ENCODE data around the gene ORAI1.

DNA sequence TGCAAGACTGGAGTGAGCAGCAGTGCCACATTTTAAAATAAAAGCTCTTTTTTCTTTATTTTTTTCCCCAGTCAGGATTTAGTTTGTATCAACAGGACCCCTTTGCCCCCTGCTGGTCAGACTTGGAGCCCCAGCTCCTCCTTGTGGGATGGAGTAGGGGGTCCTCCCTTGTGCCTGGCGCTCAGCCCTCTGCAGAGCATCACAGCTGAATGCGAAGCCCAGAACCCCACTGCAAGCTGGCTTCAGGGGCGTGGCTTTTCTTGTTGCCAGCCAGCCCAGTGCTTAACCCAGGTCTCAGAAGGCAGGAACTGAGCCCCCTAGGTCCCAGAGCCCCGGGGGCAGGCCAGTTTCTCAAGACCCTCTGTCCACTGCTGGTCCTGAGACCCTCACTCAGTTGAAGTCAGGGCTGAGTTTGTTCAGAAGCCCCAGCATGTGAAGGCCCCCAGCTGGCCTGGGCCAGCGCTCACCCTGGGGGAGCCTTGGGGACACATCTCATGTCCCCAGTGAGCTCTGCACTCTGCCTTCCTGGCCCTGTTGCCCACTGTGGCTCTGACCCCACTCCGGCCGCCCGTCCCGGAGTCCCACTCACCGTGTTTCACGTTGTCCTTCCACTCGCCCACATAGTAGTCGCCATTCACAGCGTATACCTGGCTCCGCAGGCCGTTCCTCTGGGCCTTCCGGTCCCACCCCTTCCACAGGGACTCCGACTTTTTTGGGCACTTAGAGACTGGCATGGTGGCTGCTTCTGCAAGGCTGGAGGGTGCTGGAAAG lies 42.6 kb downstream of the ORAI1 start:
- TF ChIP-seq HDGF (IDR thresholded peaks at IDR 0.05; ENCODE audit: borderline replicate concordance) (no peak), LEF1 (IDR thresholded peaks at IDR 0.05; ENCODE audit: borderline replicate concordance) (no peak), CTBP1 (IDR thresholded peaks at IDR 0.05; ENCODE audit: borderline replicate concordance) (no peak), TARDBP (IDR thresholded peaks at IDR 0.05) (no peak), BHLHE40 (IDR thresholded peaks at IDR 0.05; ENCODE audit: borderline replicate concordance) (no peak), FOXM1 (IDR thresholded peaks at IDR 0.05; ENCODE audit: borderline replicate concordance) (no peak), SP1 (IDR thresholded peaks at IDR 0.05) (no peak), FOXK2 (IDR thresholded peaks at IDR 0.05) (no peak), NFRKB (IDR thresholded peaks at IDR 0.05) (no peak), ELF4 (IDR thresholded peaks at IDR 0.05) (no peak), SUZ12 (IDR thresholded peaks at IDR 0.05) (no peak), ARNT (IDR thresholded peaks at IDR 0.05) (no peak), FOXA1 (IDR thresholded peaks at IDR 0.05) (no peak)
- TF ChIP-seq, protein P1, sequence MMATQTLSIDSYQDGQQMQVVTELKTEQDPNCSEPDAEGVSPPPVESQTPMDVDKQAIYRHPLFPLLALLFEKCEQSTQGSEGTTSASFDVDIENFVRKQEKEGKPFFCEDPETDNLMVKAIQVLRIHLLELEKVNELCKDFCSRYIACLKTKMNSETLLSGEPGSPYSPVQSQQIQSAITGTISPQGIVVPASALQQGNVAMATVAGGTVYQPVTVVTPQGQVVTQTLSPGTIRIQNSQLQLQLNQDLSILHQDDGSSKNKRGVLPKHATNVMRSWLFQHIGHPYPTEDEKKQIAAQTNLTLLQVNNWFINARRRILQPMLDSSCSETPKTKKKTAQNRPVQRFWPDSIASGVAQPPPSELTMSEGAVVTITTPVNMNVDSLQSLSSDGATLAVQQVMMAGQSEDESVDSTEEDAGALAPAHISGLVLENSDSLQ (IDR thresholded peaks at IDR 0.05) = no peak

All from HEK293T (cell line).